ENCODE measurements around the gene CCDC28A.

The CCDC28A gene

DNA sequence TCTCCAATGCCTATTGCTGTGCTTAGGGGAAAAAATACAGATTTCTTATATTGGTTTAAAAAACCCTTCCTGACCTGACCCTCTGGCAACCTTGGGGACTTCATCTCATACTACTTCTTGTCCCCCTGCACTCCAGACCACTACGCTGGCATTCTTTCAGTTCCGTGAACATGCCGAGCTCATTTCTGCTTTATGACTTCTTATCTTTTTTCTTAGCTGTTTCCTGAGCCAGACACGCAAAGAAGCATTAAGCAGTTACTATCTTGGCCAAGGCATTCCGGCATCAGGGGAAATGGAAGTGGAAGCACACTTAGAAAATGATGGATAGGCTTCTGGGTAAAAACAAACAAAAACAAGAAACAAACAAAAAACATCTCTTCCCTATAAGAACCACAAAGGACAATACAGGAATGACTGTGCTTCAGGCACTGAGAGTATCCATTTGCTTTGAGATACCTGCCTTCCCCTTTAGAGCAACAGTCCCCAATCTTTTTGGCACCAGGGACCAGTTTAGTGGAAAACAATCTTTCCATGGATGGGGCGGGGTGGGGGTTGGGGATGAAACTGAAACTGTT, 4.4 kb upstream of the CCDC28A start:
- Histone ChIP-seq H3K4me1 (ENCODE audit: control insufficient read depth, insufficient read depth, low read length) (peaks cover 6% of the 10 kb centered on the region), H3K9ac (ENCODE audit: low read length) (no peak overlapping the region), H3K9me3 (ENCODE audit: control insufficient read depth, low read length) (no peaks in the 10 kb centered on the region), H3K4me3 (ENCODE audit: low read length) (no peak overlapping the region), H3K27me3 (ENCODE audit: control insufficient read depth, insufficient read depth, low read length) (no peaks in the 10 kb centered on the region), H3K36me3 (ENCODE audit: control insufficient read depth, insufficient read depth, low read length) (no peaks in the 10 kb centered on the region)

DNA sequence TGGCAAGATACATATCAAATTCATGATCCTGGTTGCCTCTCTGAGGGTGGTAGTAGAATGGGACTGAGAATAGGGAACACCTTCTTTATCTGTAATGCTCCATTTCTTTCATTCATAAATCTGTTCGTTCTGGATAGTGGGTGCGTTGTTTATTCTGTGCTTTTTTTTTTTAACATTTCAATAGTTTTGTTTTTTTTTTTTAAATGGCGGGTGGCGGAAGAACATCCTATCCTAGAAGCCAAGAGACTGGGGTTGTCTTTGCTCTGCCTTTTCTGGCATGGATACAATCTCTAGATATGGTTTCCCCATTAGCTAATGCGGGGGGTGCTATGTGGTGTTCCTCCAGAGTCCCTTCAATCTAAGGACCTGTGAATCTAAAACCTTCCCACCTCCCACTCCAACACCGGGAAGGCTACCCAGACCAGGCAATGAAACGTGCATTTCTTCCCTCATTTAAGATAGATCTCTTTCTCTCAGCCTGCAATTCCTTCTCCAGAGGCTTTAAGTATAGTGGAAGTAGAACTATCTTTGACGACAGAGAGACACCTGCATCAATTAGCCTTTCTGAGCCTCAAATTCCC, 883 bp upstream of the CCDC28A start:
- Histone ChIP-seq H3K9me3 (ENCODE audit: control insufficient read depth, low read length) (no peaks in the 10 kb centered on the region), H3K36me3 (ENCODE audit: control insufficient read depth, insufficient read depth, low read length) (no peaks in the 10 kb centered on the region), H3K4me1 (ENCODE audit: control insufficient read depth, insufficient read depth, low read length) (peaks cover 9% of the 10 kb centered on the region), H3K4me3 (ENCODE audit: low read length) (peak overlapping the region; percentile 64), H3K9ac (ENCODE audit: low read length) (peak overlapping the region; percentile 81), H3K27me3 (ENCODE audit: control insufficient read depth, insufficient read depth, low read length) (no peaks in the 10 kb centered on the region)

GRCh38 chr6:138774370-138774769, 801 bp downstream of the CCDC28A start:
- Histone ChIP-seq H3K4me1 (ENCODE audit: control insufficient read depth, insufficient read depth, low read length) (peaks cover 9% of the 10 kb centered on the region), H3K36me3 (ENCODE audit: control insufficient read depth, insufficient read depth, low read length) (no peaks in the 10 kb centered on the region), H3K4me3 (ENCODE audit: low read length) (peak overlapping the region; percentile 64), H3K9me3 (ENCODE audit: control insufficient read depth, low read length) (no peaks in the 10 kb centered on the region), H3K27me3 (ENCODE audit: control insufficient read depth, insufficient read depth, low read length) (no peaks in the 10 kb centered on the region), H3K9ac (ENCODE audit: low read length) (peak overlapping the region; percentile 81)

DNA sequence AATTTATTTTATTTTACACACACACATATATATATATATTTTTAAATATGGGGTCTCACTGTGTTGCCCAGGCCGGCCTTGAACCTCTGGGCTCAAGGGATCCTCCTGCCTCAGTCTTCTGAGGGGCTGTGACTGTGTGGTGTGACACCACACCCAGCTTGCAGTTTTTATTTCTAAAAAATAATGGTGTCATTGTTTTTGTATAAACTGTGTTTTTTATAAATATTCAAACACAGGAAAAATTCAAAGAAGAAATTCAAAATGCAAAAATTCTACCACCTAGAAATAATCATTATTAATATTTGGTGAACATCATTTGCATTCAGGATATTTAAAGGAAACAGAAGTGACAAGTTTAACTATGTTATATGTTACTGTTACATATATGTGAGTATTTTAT, 3.1 kb downstream of the CCDC28A start:
- H3K9me3 ChIP-seq (ENCODE audit: control insufficient read depth, low read length): no peaks in the 10 kb centered on the region
- no peak overlapping the region for H3K4me3 ChIP-seq (ENCODE audit: low read length)
- no peak overlapping the region for H3K9ac ChIP-seq (ENCODE audit: low read length)
- no peaks in the 10 kb centered on the region for H3K27me3 ChIP-seq (ENCODE audit: control insufficient read depth, insufficient read depth, low read length)
- H3K4me1 ChIP-seq (ENCODE audit: control insufficient read depth, insufficient read depth, low read length): peaks cover 9% of the 10 kb centered on the region
- no peaks in the 10 kb centered on the region for H3K36me3 ChIP-seq (ENCODE audit: control insufficient read depth, insufficient read depth, low read length)

- Histone ChIP-seq H3K9me3 (ENCODE audit: control insufficient read depth, low read length) (no peaks in the 10 kb centered on the region), H3K36me3 (ENCODE audit: control insufficient read depth, insufficient read depth, low read length) (no peaks in the 10 kb centered on the region), H3K27me3 (ENCODE audit: control insufficient read depth, insufficient read depth, low read length) (no peaks in the 10 kb centered on the region), H3K9ac (ENCODE audit: low read length) (no peak overlapping the region), H3K4me3 (ENCODE audit: low read length) (no peak overlapping the region), H3K4me1 (ENCODE audit: control insufficient read depth, insufficient read depth, low read length) (peaks cover 4% of the 10 kb centered on the region)
These were observed 4.8 kb downstream of the CCDC28A start for GRCh38 chr6:138778331-138778730.

DNA sequence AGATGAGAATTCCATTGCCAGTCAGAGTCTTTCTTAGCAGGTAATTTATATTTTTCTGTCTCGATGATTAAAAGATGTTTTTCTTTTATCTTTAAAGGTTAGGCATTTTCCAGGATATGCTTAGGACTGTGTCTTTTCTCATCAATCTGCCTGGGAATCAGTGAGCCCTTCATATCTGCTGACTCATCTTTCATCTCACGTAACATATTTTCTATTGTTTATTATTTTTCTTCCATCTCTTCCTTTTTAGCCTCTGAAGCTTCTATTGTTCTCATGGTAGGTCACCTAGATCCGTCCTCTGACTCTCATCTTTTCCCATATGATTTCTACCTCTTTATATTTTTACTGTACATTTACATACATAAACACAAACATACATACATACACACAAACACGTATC, 8.7 kb downstream of the CCDC28A start:
- no peaks in the 10 kb centered on the region for H3K27me3 ChIP-seq (ENCODE audit: control insufficient read depth, insufficient read depth, low read length)
- no peaks in the 10 kb centered on the region for H3K4me1 ChIP-seq (ENCODE audit: control insufficient read depth, insufficient read depth, low read length)
- no peaks in the 10 kb centered on the region for H3K36me3 ChIP-seq (ENCODE audit: control insufficient read depth, insufficient read depth, low read length)
- no peak overlapping the region for H3K4me3 ChIP-seq (ENCODE audit: low read length)
- H3K9me3 ChIP-seq (ENCODE audit: control insufficient read depth, low read length): no peaks in the 10 kb centered on the region
- H3K9ac ChIP-seq (ENCODE audit: low read length): no peak overlapping the region

DNA sequence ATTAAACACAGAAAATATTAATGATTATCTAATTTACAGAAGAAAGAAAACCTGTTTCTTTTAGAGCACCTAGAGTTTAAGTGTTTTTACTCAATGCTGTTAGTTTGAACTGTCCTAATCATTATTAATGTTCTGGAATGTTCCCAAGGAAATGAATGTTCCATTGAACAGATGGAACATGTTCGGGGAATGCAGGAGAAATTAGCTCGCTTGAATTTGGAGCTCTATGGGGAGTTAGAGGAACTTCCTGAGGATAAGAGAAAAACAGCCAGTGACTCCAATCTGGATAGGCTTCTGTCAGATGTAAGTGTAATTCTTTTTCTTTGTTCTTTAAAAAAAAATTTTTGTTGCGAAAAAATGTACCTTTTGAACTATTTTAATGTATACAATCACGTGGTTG, 11.5 kb downstream of the CCDC28A start:
- Histone ChIP-seq H3K9ac (ENCODE audit: low read length) (no peak overlapping the region), H3K9me3 (ENCODE audit: control insufficient read depth, low read length) (no peaks in the 10 kb centered on the region), H3K4me1 (ENCODE audit: control insufficient read depth, insufficient read depth, low read length) (no peaks in the 10 kb centered on the region), H3K36me3 (ENCODE audit: control insufficient read depth, insufficient read depth, low read length) (no peaks in the 10 kb centered on the region), H3K4me3 (ENCODE audit: low read length) (no peak overlapping the region), H3K27me3 (ENCODE audit: control insufficient read depth, insufficient read depth, low read length) (no peaks in the 10 kb centered on the region)

- no peaks in the 10 kb centered on the region for H3K27me3 ChIP-seq (ENCODE audit: control insufficient read depth, insufficient read depth, low read length)
- no peaks in the 10 kb centered on the region for H3K4me1 ChIP-seq (ENCODE audit: control insufficient read depth, insufficient read depth, low read length)
- H3K9ac ChIP-seq (ENCODE audit: low read length): no peak overlapping the region
- no peaks in the 10 kb centered on the region for H3K9me3 ChIP-seq (ENCODE audit: control insufficient read depth, low read length)
- no peak overlapping the region for H3K4me3 ChIP-seq (ENCODE audit: low read length)
- no peaks in the 10 kb centered on the region for H3K36me3 ChIP-seq (ENCODE audit: control insufficient read depth, insufficient read depth, low read length)
These were observed 12.4 kb downstream of the CCDC28A start for GRCh38 chr6:138785980-138786379.

GRCh38 chr6:138787138-138787537, 13.6 kb downstream of the CCDC28A start:
- Histone ChIP-seq H3K4me1 (ENCODE audit: control insufficient read depth, insufficient read depth, low read length) (no peaks in the 10 kb centered on the region), H3K9ac (ENCODE audit: low read length) (no peak overlapping the region), H3K9me3 (ENCODE audit: control insufficient read depth, low read length) (no peaks in the 10 kb centered on the region), H3K4me3 (ENCODE audit: low read length) (no peak overlapping the region), H3K27me3 (ENCODE audit: control insufficient read depth, insufficient read depth, low read length) (no peaks in the 10 kb centered on the region), H3K36me3 (ENCODE audit: control insufficient read depth, insufficient read depth, low read length) (no peaks in the 10 kb centered on the region)

DNA sequence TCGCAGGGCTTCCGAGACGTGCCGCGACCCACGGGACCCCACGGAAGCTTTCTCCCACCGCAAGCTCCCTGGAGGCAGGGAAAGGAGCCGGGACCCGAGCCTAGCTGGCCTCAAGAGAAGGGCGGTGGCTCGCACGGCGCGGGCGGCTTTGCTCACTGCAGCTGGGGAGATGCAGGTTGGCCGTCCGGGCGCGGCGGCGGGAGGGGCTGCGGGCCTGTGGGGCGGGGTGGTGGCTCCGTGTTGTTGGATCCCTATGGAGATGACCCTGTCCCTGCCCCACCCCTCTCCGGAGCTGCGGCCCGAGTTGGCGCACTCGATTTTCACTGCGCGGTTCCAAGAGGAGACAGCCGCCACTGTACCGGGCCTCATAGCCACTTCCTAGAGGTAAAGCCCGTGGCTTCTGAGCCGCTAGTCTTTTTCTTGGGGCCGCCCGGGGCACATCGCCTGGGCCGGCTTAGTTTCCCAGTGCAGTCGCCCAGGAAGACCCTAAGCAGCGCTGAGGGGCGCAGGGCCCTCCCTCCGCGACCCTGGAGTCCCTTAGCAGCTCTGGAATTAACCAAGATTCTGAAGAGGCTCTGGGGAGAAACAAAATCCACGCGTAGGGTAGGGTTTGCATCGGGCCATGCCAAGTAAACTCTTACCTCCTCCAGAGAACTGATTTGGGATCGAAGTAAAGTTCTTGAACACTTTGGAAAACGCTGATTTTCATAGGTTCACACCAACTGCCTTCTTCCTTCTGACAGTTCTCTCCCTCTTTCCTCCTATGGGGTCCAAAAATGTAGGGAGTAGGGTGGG, 22.4 kb downstream of the CCDC28A start, which contains the start of gene ECT2L:
Gene ECT2L, plus strand, starts transcription at position 279 of the 795 bp plus-strand sequence. CDS start 17,188 bp downstream, outside the sequence.
- H3K9ac ChIP-seq (ENCODE audit: low read length): peak within 1 kb of the TSS; percentile 76
- peak within 1 kb of the TSS; percentile 28 for H3K4me3 ChIP-seq (ENCODE audit: low read length)
- no peaks in the 10 kb centered on the region for H3K9me3 ChIP-seq (ENCODE audit: control insufficient read depth, low read length)
- no peaks in the 10 kb centered on the region for H3K27me3 ChIP-seq (ENCODE audit: control insufficient read depth, insufficient read depth, low read length)
- H3K4me1 ChIP-seq (ENCODE audit: control insufficient read depth, insufficient read depth, low read length): peaks cover 16% of the 10 kb centered on the region
- no peaks in the 10 kb centered on the region for H3K36me3 ChIP-seq (ENCODE audit: control insufficient read depth, insufficient read depth, low read length)

DNA sequence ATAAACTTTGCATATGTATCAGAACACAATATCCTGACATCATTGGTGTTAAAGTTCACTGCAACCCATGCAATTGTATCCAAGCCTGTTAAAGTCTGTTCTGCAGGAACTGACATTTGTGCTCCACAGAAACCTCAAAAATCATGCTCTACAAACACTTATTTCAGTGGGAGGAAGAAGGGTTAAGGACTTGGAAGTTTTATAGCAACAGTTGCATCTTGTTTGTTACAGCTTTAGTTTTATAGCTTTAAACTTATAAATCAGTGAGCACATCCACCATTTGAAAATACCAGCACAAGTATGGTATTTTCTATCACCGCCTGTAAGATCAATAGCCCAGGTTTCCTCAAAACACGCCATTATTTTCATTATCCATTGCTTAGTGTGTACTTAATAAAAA, 23.2 kb downstream of the CCDC28A start:
- Histone ChIP-seq H3K9ac (ENCODE audit: low read length) (no peak overlapping the region), H3K36me3 (ENCODE audit: control insufficient read depth, insufficient read depth, low read length) (no peaks in the 10 kb centered on the region), H3K9me3 (ENCODE audit: control insufficient read depth, low read length) (no peaks in the 10 kb centered on the region), H3K4me1 (ENCODE audit: control insufficient read depth, insufficient read depth, low read length) (peaks cover 16% of the 10 kb centered on the region), H3K4me3 (ENCODE audit: low read length) (no peak overlapping the region), H3K27me3 (ENCODE audit: control insufficient read depth, insufficient read depth, low read length) (no peaks in the 10 kb centered on the region)

DNA sequence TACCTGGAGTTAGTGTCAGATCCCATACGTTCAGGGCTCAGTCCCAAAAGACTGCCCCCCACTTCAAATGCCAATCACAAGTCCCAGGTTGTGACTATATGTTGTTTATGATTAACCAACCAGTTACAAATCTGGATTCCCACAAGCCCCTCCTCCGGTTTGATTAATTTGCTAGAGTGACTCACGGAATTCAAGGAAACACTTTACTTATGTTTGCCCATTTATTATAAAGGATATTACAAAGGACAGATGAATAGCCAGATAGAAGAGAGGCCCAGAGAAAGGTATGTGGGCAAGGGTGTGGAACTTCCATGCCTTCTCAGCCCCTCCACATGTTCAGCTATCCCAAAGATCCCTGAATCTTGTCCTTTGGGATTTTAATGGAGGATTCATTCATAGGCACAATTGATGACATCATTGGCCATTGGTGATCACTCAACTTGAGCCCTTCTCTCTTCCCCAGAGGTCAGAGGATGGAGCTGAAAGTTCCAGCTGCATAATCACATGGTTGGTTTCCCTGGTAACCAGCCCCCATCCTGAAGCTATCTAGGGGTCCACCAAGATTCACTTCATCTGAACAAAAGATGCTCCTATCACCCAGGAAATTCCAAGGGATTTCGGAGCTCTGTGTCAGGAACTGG, 24.4 kb downstream of the CCDC28A start:
- Histone ChIP-seq H3K36me3 (ENCODE audit: control insufficient read depth, insufficient read depth, low read length) (no peaks in the 10 kb centered on the region), H3K9me3 (ENCODE audit: control insufficient read depth, low read length) (no peaks in the 10 kb centered on the region), H3K4me1 (ENCODE audit: control insufficient read depth, insufficient read depth, low read length) (peaks cover 16% of the 10 kb centered on the region), H3K9ac (ENCODE audit: low read length) (no peak overlapping the region), H3K27me3 (ENCODE audit: control insufficient read depth, insufficient read depth, low read length) (no peaks in the 10 kb centered on the region), H3K4me3 (ENCODE audit: low read length) (no peak overlapping the region)
